Measurements from ENCODE around the gene CD164L2.

Gene CD164L2

GRCh38 chr1:27416387-27417111 is 33.4 kb upstream of the CD164L2 start:
- TF ChIP-seq, protein P1, sequence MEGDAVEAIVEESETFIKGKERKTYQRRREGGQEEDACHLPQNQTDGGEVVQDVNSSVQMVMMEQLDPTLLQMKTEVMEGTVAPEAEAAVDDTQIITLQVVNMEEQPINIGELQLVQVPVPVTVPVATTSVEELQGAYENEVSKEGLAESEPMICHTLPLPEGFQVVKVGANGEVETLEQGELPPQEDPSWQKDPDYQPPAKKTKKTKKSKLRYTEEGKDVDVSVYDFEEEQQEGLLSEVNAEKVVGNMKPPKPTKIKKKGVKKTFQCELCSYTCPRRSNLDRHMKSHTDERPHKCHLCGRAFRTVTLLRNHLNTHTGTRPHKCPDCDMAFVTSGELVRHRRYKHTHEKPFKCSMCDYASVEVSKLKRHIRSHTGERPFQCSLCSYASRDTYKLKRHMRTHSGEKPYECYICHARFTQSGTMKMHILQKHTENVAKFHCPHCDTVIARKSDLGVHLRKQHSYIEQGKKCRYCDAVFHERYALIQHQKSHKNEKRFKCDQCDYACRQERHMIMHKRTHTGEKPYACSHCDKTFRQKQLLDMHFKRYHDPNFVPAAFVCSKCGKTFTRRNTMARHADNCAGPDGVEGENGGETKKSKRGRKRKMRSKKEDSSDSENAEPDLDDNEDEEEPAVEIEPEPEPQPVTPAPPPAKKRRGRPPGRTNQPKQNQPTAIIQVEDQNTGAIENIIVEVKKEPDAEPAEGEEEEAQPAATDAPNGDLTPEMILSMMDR (IDR thresholded peaks at IDR 0.05) = peak; percentile 32
- no peaks in the 10 kb centered on the region for H3K9me3 ChIP-seq
- no peak overlapping the region for H3K4me3 ChIP-seq (ENCODE audit: low read depth in 1 of 2, low read length in 1 of 2)
- H3K27ac ChIP-seq = peak overlapping the region; percentile 27
- peaks cover 80% of the 10 kb centered on the region for H3K36me3 ChIP-seq
- peaks cover 0 to 3% of the 10 kb centered on the region in 2 experiments for H3K4me1 ChIP-seq (ENCODE audit: control insufficient read depth in 1 of 2, insufficient read depth in 1 of 2, low read depth in 1 of 2, low read length in 1 of 2)
- H3K27me3 ChIP-seq = no peaks in the 10 kb centered on the region

DNA sequence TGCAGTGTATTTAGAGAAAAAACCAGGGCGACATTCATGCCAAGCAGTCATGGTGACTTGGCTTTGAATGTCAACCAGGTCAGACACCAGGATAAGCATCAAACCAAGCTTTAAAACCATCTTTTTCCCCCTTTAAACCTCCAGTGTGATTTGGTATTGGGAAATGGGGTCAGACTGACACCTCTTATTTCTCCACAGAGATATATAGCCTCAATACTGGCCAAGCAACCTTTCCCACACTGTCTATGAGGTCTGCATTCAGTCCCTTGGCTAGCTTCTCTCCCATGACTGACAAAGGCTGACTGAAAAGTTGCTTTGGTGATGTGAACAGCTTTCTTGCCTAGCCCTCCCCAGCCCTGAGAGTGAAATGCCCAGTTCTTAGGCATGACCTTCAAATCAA is 31.0 kb upstream of the CD164L2 start:
- TF ChIP-seq, protein P1 (IDR thresholded peaks at IDR 0.05) = no peak
- Histone ChIP-seq H3K4me3 (ENCODE audit: low read depth in 1 of 2, low read length in 1 of 2) (no peak overlapping the region), H3K4me1 (ENCODE audit: control insufficient read depth in 1 of 2, insufficient read depth in 1 of 2, low read depth in 1 of 2, low read length in 1 of 2) (peaks cover 0 to 3% of the 10 kb centered on the region in 2 experiments), H3K36me3 (peaks cover 100% of the 10 kb centered on the region), H3K27me3 (no peaks in the 10 kb centered on the region), H3K27ac (no peak overlapping the region), H3K9me3 (no peaks in the 10 kb centered on the region)

GRCh38 chr1:27413004-27413403 is 29.9 kb upstream of the CD164L2 start:
- Histone ChIP-seq H3K4me1 (ENCODE audit: control insufficient read depth in 1 of 2, insufficient read depth in 1 of 2, low read depth in 1 of 2, low read length in 1 of 2) (peaks cover 0 to 3% of the 10 kb centered on the region in 2 experiments), H3K27ac (no peak overlapping the region), H3K27me3 (no peaks in the 10 kb centered on the region), H3K36me3 (peaks cover 100% of the 10 kb centered on the region), H3K4me3 (ENCODE audit: low read depth in 1 of 2, low read length in 1 of 2) (no peak overlapping the region), H3K9me3 (no peaks in the 10 kb centered on the region)
- TF ChIP-seq, protein P1 (IDR thresholded peaks at IDR 0.05) = no peak

- no peaks in the 10 kb centered on the region for H3K9me3 ChIP-seq
- no peak overlapping the region for H3K4me3 ChIP-seq (ENCODE audit: low read depth in 1 of 2, low read length in 1 of 2)
- no peak overlapping the region for H3K27ac ChIP-seq
- H3K27me3 ChIP-seq = no peaks in the 10 kb centered on the region
- TF ChIP-seq, protein P1 (IDR thresholded peaks at IDR 0.05) = no peak
- peaks cover 0 to 3% of the 10 kb centered on the region in 2 experiments for H3K4me1 ChIP-seq (ENCODE audit: control insufficient read depth in 1 of 2, insufficient read depth in 1 of 2, low read depth in 1 of 2, low read length in 1 of 2)
- peaks cover 100% of the 10 kb centered on the region for H3K36me3 ChIP-seq
Observed at GRCh38 chr1:27412502-27412901, 29.4 kb upstream of the CD164L2 start.

- H3K4me1 ChIP-seq (ENCODE audit: control insufficient read depth in 1 of 2, insufficient read depth in 1 of 2, low read depth in 1 of 2, low read length in 1 of 2) = no peaks in the 10 kb centered on the region
- H3K27me3 ChIP-seq = no peaks in the 10 kb centered on the region
- peaks cover 100% of the 10 kb centered on the region for H3K36me3 ChIP-seq
- TF ChIP-seq, protein P1 (IDR thresholded peaks at IDR 0.05) = no peak
- no peaks in the 10 kb centered on the region for H3K9me3 ChIP-seq
- peak overlapping the region; percentile 18 for H3K27ac ChIP-seq
- no peak overlapping the region for H3K4me3 ChIP-seq (ENCODE audit: low read depth in 1 of 2, low read length in 1 of 2)
Observed at GRCh38 chr1:27410709-27411108, 27.6 kb upstream of the CD164L2 start.
